Measurements from ENCODE around the gene ACBD6.

DNA sequence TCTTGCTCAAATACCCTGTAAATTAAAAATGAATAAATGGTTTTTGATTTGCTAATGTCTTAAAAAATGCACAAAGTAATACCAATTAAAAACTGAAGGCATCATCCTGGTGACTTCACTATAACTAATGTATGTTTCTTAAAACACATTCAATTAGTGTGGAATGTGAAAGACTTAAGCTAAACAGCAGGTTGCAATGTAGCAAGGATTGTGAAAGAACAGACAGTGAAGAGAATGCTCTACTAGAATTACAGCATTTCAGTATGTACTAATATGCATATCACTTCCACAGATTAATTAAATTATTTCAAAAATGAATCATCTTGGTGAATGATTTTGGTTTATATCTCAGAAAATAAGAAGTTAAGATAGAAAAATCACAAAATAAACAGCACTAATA, 216.0 kb downstream of the ACBD6 start:
- TF ChIP-seq POLR2AphosphoS5 (IDR thresholded peaks at IDR 0.05; ENCODE audit: low read depth, low read length) (no peak), SIN3A (IDR thresholded peaks at IDR 0.05; ENCODE audit: borderline replicate concordance, insufficient read depth, low read length) (no peak), TAF1 (IDR thresholded peaks at IDR 0.05; ENCODE audit: borderline replicate concordance, insufficient read depth, low read length) (no peak), FOXP2 (optimal IDR thresholded peaks at IDR 0.05; ENCODE audit: borderline replicate concordance, extremely low read depth, extremely low read length, insufficient read depth) (no peak)
- TF ChIP-seq, protein P1, sequence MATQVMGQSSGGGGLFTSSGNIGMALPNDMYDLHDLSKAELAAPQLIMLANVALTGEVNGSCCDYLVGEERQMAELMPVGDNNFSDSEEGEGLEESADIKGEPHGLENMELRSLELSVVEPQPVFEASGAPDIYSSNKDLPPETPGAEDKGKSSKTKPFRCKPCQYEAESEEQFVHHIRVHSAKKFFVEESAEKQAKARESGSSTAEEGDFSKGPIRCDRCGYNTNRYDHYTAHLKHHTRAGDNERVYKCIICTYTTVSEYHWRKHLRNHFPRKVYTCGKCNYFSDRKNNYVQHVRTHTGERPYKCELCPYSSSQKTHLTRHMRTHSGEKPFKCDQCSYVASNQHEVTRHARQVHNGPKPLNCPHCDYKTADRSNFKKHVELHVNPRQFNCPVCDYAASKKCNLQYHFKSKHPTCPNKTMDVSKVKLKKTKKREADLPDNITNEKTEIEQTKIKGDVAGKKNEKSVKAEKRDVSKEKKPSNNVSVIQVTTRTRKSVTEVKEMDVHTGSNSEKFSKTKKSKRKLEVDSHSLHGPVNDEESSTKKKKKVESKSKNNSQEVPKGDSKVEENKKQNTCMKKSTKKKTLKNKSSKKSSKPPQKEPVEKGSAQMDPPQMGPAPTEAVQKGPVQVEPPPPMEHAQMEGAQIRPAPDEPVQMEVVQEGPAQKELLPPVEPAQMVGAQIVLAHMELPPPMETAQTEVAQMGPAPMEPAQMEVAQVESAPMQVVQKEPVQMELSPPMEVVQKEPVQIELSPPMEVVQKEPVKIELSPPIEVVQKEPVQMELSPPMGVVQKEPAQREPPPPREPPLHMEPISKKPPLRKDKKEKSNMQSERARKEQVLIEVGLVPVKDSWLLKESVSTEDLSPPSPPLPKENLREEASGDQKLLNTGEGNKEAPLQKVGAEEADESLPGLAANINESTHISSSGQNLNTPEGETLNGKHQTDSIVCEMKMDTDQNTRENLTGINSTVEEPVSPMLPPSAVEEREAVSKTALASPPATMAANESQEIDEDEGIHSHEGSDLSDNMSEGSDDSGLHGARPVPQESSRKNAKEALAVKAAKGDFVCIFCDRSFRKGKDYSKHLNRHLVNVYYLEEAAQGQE (IDR thresholded peaks at IDR 0.05; ENCODE audit: insufficient read depth in 1 of 2, low read depth in 2 of 2, low read length in 2 of 2): no peak
